Pancreas (tissue), 10 donors: ENCODE results near the gene CDRT4. TPM values are rescaled to one million over a fixed set of nuclear protein-coding genes. Genes with fewer than 3 reads are reported as not detected.
A peak's percentile ranks its signal among the peaks of the same experiment; 100 is the strongest.

Source experiments
- ATAC-seq, 4 donors: fragments of 200-7000 bp; cut with Tn5 transposase; one replicate each; pipeline versions ENCODE4 v1.8.0 to v1.9.1; 2020; ENCODE audit warnings: mild to moderate bottlenecking in 4 of 4, moderate library complexity in 4 of 4
- DNase-seq, 6 donors: peaks; one replicate each; pipeline ENCODE4 v3.0.0-alpha.2; 2020
- FAIRE-seq: peaks from 2 replicates; lab custom pipeline; 2012; peaks lifted over from hg19 to GRCh38; lab: Jason Lieb, UNC
- H3K27ac ChIP-seq, 4 donors: fragments of 200-600 bp; sonication (generic); 1 replicate in 3 of 4; 2 replicates in 1 of 4; pipeline versions ENCODE4 v1.5.0 to v1.8.0; 2020
- H3K27me3 ChIP-seq, 4 donors: fragments of 200-600 bp; one replicate each; pipeline ENCODE4 v1.8.0; 2021
- H3K36me3 ChIP-seq, 3 donors: fragments of 200-600 bp; sonication (generic) in 1 of 3; one replicate each; pipeline versions ENCODE4 v1.5.0 to v1.8.0; 2020 to 2021
- H3K4me1 ChIP-seq, 3 donors: fragments of 200-600 bp; one replicate each; pipeline ENCODE4 v1.8.0; 2021
- H3K4me3 ChIP-seq, 4 donors: fragments of 200-600 bp; sonication (generic) in 2 of 4; one replicate each; pipeline versions ENCODE4 v1.5.0 to v1.8.0; 2020 to 2021
- H3K9me3 ChIP-seq, 4 donors: fragments of 200-600 bp; one replicate each; pipeline ENCODE4 v1.8.0; 2021
- WGBS, 2 donors: extraction: QIAGEN DNeasy Blood & Tissue Kit; methylation state at CpG; one replicate each; pipeline ENCODE4 v1.1.7; 2013; 5-methylcytosine and 5-hydroxymethylcytosine counted together
- intact Hi-C, 3 donors: fragments of 100-400 bp; cut with DNase I; formaldehyde crosslinking; loops; one replicate each; pipeline versions ENCODE4 v1.11.1 to v1.14.2; 2022
- polyA plus RNA-seq, 2 donors: library from polyadenylated mRNA; stranded (reverse); fragments of 200-250 nt; gene quantifications; one replicate each; pipeline ENCODE4 v1.2.3, GENCODE V29; 2013
- total RNA-seq, 6 donors: library from RNA; stranded (reverse); fragmentation: NEBNext Ultra II Directional in 4 of 6; extraction: Animal tissue kit (Norgen Biotek cat#: 25700) in 4 of 6; gene quantifications; one replicate each; pipeline versions ENCODE4 v1.2.1 to v1.2.4, GENCODE V29; 2021 to 2023
- TF ChIP-seq, protein P1 (sequence below), 4 donors: fragments of 200-600 bp; sonication (generic) in 3 of 4; IDR thresholded peaks; one replicate each; pipeline versions ENCODE4 v1.5.0 to v1.8.0; 2021; ENCODE audit warnings: antibody characterized with exemption in 4 of 4
- donor health status: healthy with polysubstance abuse.
- donor health status: DM: no; HTN: no; CAD: no; lungs with moderate emphysema.
- donor health status: DM: no; HTN: no; CAD: no.
- donor health status: control.
- donor health status: control.
- donor health status: Bipolar disorder and iron deficiency.
- donor health status: DM: yes; HTN: yes; CAD: no.
- donor health status: DM: no; HTN: no; CAD: no.
- donor health status: DM: no; HTN: no; CAD: no.
- donor health status: DM: yes; HTN: yes; CAD: no.

The CDRT4 gene
- total and polyA plus RNA-seq, 8 donors: 1.8 to 31.6 (median 6.9) TPM

DNA sequence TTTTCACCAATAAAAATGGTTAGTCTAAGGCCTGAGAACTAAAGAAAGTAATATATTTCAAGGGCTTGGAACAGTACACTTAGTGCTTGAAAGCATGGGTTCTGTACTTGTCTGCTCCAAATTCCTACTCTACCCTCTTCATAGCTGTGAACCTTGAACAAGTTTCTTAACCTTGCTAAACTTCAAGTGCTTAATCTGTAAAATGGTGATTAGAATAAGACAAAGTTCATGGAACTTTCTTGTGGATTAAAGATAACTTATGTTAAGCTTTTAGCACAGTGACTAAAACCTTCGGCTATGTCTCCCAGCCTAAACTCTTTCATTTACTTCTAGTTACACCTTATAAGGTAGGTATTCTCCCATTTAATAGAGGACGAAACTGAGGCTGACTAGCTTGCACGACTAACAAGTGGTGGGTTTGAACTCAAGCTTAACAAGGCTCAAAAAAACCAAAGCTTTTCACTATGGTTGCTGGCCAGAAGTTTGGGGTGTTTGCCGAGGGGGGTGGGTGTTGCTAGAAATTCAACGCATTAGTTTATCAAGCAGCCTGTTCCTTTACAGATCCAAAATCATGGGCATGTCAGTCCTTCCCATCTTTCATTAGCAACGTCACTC is 28.8 kb downstream of the CDRT4 start:
- no peak overlapping the region for H3K27ac ChIP-seq
- intact Hi-C loops: no loop called here
- H3K36me3 ChIP-seq: no peaks in the 10 kb centered on the region
- H3K4me3 ChIP-seq: no peak overlapping the region
- WGBS, 2 donors: 82 to 83% methylated on average over 6 of the region's 6 CpGs
- no peaks in the 10 kb centered on the region for H3K4me1 ChIP-seq
- ATAC-seq: no peak
- DNase-seq: no peak
- TF ChIP-seq, protein P1, sequence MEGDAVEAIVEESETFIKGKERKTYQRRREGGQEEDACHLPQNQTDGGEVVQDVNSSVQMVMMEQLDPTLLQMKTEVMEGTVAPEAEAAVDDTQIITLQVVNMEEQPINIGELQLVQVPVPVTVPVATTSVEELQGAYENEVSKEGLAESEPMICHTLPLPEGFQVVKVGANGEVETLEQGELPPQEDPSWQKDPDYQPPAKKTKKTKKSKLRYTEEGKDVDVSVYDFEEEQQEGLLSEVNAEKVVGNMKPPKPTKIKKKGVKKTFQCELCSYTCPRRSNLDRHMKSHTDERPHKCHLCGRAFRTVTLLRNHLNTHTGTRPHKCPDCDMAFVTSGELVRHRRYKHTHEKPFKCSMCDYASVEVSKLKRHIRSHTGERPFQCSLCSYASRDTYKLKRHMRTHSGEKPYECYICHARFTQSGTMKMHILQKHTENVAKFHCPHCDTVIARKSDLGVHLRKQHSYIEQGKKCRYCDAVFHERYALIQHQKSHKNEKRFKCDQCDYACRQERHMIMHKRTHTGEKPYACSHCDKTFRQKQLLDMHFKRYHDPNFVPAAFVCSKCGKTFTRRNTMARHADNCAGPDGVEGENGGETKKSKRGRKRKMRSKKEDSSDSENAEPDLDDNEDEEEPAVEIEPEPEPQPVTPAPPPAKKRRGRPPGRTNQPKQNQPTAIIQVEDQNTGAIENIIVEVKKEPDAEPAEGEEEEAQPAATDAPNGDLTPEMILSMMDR (IDR thresholded peaks at IDR 0.05): no peak
- no peaks in the 10 kb centered on the region for H3K9me3 ChIP-seq
- H3K27me3 ChIP-seq: no peaks in the 10 kb centered on the region
- no peak for FAIRE-seq

DNA sequence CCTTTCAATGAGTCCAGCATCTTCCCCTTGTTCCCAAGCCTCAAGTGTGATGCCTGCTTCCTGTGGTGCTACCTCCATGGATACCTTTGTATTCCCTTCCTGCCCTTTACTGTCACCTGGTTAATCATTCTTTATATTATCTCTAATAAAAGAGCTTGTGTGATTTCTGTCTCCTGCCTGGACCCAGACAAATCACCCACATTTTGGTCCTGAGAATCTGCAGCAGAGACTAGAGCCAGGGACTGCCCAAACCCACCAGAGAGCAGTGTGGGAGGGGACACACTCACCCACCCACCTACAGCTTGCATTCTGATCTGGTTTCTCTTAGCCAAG is 30.2 kb downstream of the CDRT4 start:
- TF ChIP-seq, protein P1 (IDR thresholded peaks at IDR 0.05): no peak
- Histone ChIP-seq H3K4me1 (no peaks in the 10 kb centered on the region), H3K9me3 (no peaks in the 10 kb centered on the region), H3K36me3 (no peaks in the 10 kb centered on the region), H3K27ac (peak overlapping the region in 1 of 4 donors; percentile 28), H3K4me3 (no peak overlapping the region), H3K27me3 (no peaks in the 10 kb centered on the region)
- no peak for ATAC-seq
- intact Hi-C loops: no loop called here
- no peak for DNase-seq
- no peak for FAIRE-seq

DNA sequence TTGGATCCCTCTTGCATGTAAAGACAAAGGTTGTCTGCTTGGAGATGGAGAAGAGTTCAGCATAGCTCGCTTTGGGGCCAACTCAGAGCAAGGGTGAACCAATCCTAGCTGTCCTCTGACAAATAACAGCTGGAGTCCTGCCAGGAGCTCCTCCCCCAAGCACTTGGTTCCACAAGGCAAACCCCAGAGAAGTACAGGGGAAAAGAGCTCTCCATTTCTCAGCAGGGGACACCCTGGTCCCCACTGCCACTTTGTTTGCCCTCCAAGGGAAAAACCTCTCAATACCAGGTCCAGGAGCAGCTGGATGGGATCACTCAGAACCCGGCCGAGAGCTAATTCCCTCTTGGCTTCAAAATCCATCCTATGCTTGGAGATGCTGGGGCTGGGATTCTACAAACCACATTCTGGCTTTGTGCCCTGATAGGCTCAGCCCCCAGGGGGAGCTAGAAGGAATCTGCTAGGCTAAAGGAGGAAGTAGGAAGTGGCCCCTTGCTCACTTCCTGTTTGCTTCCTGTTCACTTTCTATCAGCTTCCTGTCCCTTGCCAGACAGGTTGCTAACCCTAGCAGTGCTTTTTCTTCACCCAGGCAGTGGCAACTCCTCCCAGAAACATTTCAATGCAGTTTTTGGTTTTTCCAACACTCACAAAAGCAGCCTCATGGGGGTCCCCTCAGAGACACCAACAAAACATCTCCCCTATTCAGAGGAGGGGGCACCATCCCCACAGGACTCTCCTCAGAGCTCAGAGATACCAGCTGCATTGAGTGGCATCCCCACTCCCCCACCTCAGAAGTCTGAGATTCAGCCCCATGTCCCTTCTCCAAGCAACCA is 30.7 kb downstream of the CDRT4 start:
- 88 to 91% methylated on average over 3 of the region's 3 CpGs for WGBS, 2 donors
- no peaks in the 10 kb centered on the region for H3K36me3 ChIP-seq
- no peaks in the 10 kb centered on the region for H3K4me1 ChIP-seq
- intact Hi-C loops: no loop called here
- TF ChIP-seq, protein P1 (IDR thresholded peaks at IDR 0.05): no peak
- ATAC-seq: peak in 1 of 4 donors; percentile 26
- no peaks in the 10 kb centered on the region for H3K9me3 ChIP-seq
- DNase-seq: peak in 1 of 6 donors; percentile 25
- FAIRE-seq: no peak
- H3K4me3 ChIP-seq: no peak overlapping the region
- H3K27me3 ChIP-seq: no peaks in the 10 kb centered on the region
- peak overlapping the region in 2 of 4 donors; percentile 23 to 41 for H3K27ac ChIP-seq

DNA sequence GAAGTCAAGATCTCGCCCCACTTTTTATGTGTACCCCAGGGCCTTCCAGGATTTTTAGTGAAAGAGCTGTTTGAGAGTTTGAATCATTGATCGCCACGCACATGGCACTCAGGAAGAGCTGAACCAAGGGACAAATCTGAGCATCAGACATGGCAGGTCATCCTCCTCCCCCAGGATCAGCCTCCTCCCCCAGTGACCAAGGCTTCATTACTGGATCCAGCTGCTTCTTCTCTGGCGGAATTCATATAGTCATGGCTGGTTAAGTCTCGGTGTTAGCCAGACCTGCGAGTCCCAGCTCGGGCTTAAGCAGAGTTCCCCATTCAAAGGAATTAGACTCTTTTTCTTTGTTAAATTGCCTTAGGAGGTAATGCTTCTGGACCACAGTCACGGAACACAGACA is 32.5 kb downstream of the CDRT4 start:
- Histone ChIP-seq H3K36me3 (no peaks in the 10 kb centered on the region), H3K27me3 (no peaks in the 10 kb centered on the region), H3K9me3 (no peaks in the 10 kb centered on the region), H3K4me1 (no peaks in the 10 kb centered on the region), H3K4me3 (no peak overlapping the region), H3K27ac (peak overlapping the region; percentile 13 to 54 (median 28))
- WGBS, 2 donors: 97 to 99% methylated on average over 8 of the region's 8 CpGs
- intact Hi-C loops: no loop called here
- FAIRE-seq: no peak
- TF ChIP-seq, protein P1 (IDR thresholded peaks at IDR 0.05): no peak
- no peak for ATAC-seq
- no peak for DNase-seq
